Heart right ventricle (tissue), 16 donors: ENCODE results near the gene GPN1. TPM values are rescaled to one million over a fixed set of nuclear protein-coding genes. Genes with fewer than 3 reads are reported as not detected.
"Not testable (repeated sequence)": the region's sequence is repeated elsewhere in the genome, so short reads cannot be mapped to it uniquely, and the experiment has no call there.

Source experiments
- ATAC-seq, 8 donors: fragments of 200-7000 bp; cut with Tn5 transposase; one replicate each; pipeline ENCODE4 v1.9.1; 2020; ENCODE audit warnings: mild to moderate bottlenecking in 8 of 8, moderate library complexity in 8 of 8, moderate number of reproducible peaks in 1 of 8
- DNase-seq, 2 donors: peaks; one replicate each; pipeline ENCODE4 v3.0.0-alpha.2; 2020
- H3K27ac ChIP-seq, 10 donors: fragments of 200-600 bp; sonication (generic) in 2 of 10; one replicate each; pipeline versions ENCODE4 v1.5.0 to v1.8.0; 2020 to 2022; ENCODE audit warnings: mild to moderate bottlenecking in 3 of 10
- H3K27me3 ChIP-seq, 7 donors: fragments of 200-600 bp; one replicate each; pipeline ENCODE4 v1.8.0; 2021 to 2022; ENCODE audit warnings: mild to moderate bottlenecking in 2 of 7
- H3K36me3 ChIP-seq, 9 donors: fragments of 200-600 bp; sonication (generic) in 1 of 9; one replicate each; pipeline versions ENCODE4 v1.5.0 to v1.8.0; 2020 to 2022; ENCODE audit warnings: mild to moderate bottlenecking in 2 of 9
- H3K4me1 ChIP-seq, 9 donors: fragments of 200-600 bp; sonication (generic) in 1 of 9; one replicate each; pipeline versions ENCODE4 v1.5.0 to v1.8.0; 2020 to 2022; ENCODE audit warnings: mild to moderate bottlenecking in 4 of 9
- H3K4me3 ChIP-seq, 10 donors: fragments of 200-600 bp; sonication (generic) in 2 of 10; one replicate each; pipeline versions ENCODE4 v1.5.0 to v1.8.0; 2020 to 2022; ENCODE audit warnings: mild to moderate bottlenecking in 7 of 10, moderate library complexity in 2 of 10
- H3K9me3 ChIP-seq, 11 donors: fragments of 200-600 bp in 10 of 11; sonication (generic) in 2 of 11; one replicate each; pipeline versions ENCODE4 v1.5.0 to v1.8.0; 2013 to 2022; ENCODE audit warnings: mild to moderate bottlenecking in 2 of 11, control low read depth in 1 of 11, moderate library complexity in 1 of 11
- CTCF ChIP-seq, 9 donors: fragments of 200-600 bp; sonication (generic) in 2 of 9; IDR thresholded peaks; one replicate each; pipeline versions ENCODE4 v1.5.0 to v1.8.0; 2021 to 2022; ENCODE audit warnings: antibody characterized with exemption in 9 of 9, mild to moderate bottlenecking in 5 of 9, moderate library complexity in 1 of 9
- WGBS, 2 donors: extraction: QIAGEN DNeasy Blood & Tissue Kit; methylation state at CpG; one replicate each; pipeline ENCODE4 v1.1.7; 2013; ENCODE audit warnings: inconsistent platforms in 1 of 2; 5-methylcytosine and 5-hydroxymethylcytosine counted together
- intact Hi-C, 10 donors: fragments of 100-400 bp; cut with DNase I; formaldehyde crosslinking; loops; one replicate each; pipeline versions ENCODE4 v1.11.1 to v1.14.2; 2022
- polyA plus RNA-seq, 2 donors: library from polyadenylated mRNA; stranded (reverse); fragments of 200-250 nt; gene quantifications; one replicate each; pipeline ENCODE4 v1.2.3, GENCODE V29; 2013
- total RNA-seq, 10 donors: library from RNA; stranded (reverse); fragmentation: NEBNext Ultra II Directional in 3 of 10; extraction: Animal tissue kit (Norgen Biotek cat#: 25700) in 3 of 10; gene quantifications; one replicate each; pipeline versions ENCODE4 v1.2.1 to v1.2.4, GENCODE V29; 2021 to 2023
- donor health status: Arrhythmogenic right ventricular cardiomyopathy.
- donor health status: ischemic (EF 13 %, LVEDD 7.1; RV severe dilation, severe dysfunction).
- donor health status: healthy with polysubstance abuse.
- donor health status: DM: no; HTN: yes; CAD: no.
- donor health status: DM: no; HTN: no; CAD: no.
- donor health status: ischemic (EF 25% LVEDD 6.9; RV normal size, moderate dysfunction).
- donor health status: ischemic (EF 25% LVEDD 5.7; RV mildly dilated, moderate dysfunction).
- donor health status: healthy.
- donor health status: DM: yes; HTN: yes; CAD: no.
- donor health status: Ischemic cardiomyopathy.
- donor health status: ischemic (EF 35%, LVEDD 5.7; RV mildly dilated, moderate dysfunction).
- donor health status: nonischemic (EF 11% LVEDD 7.7; RV severe dilation, severe dysfunction).
- donor health status: DM: yes; HTN: yes; CAD: no.
- donor health status: PGD.
- donor health status: ischemic (EF 29% LVEDD 5.4; RV normal size, mild dysfunction).
- donor health status: nonischemic (EF 23%, LVEDD 6.1; RV moderate dilation, normal function).

GPN1 gene
- total and polyA plus RNA-seq, 12 donors, result 6.5 to 25.6 (median 19.7) TPM

GRCh38 chr2:27683390-27684071 is 54.7 kb downstream of the GPN1 start:
- Histone ChIP-seq H3K4me1 (peaks cover 0 to 22% (median 0%) of the 10 kb centered on the region in 9 donors), H3K36me3 (peaks cover 0 to 98% (median 41%) of the 10 kb centered on the region in 9 donors), H3K4me3 (no peak overlapping the region), H3K27ac (peak overlapping the region in 1 of 10 donors; percentile 55), H3K9me3 (no peaks in the 10 kb centered on the region), H3K27me3 (no peaks in the 10 kb centered on the region)
- WGBS, 2 donors, result 43 to 46% methylated on average over 9 of the region's 9 CpGs
- ATAC-seq, result peak; percentile 61 to 88 (median 80)
- TF ChIP-seq CTCF (IDR thresholded peaks at IDR 0.05), result peak; percentile 85 to 99 (median 97)
- peak; percentile 20 to 89 for DNase-seq
- intact Hi-C loops, result loop anchor here in 2 of 10 donors (2.0 to 5.0 kb wide), 2 partner anchors 764 to 767 kb away; no protein-coding TSS in a partner anchor

GRCh38 chr2:27685006-27685405 is 56.2 kb downstream of the GPN1 start:
- Histone ChIP-seq H3K27ac (peak overlapping the region in 1 of 10 donors; percentile 60), H3K36me3 (peaks cover 0 to 98% (median 38%) of the 10 kb centered on the region in 9 donors), H3K4me1 (peaks cover 0 to 22% (median 0%) of the 10 kb centered on the region in 9 donors)
- DNase-seq, ATAC-seq, H3K27me3 ChIP-seq, H3K9me3 ChIP-seq, intact Hi-C loops, H3K4me3 ChIP-seq: not testable (repeated sequence)
- 90 to 94% methylated on average over 1 of the region's 1 CpG for WGBS, 2 donors

- Histone ChIP-seq H3K27ac (peak overlapping the region in 1 of 10 donors; percentile 57), H3K9me3 (no peaks in the 10 kb centered on the region), H3K36me3 (peaks cover 0 to 98% (median 38%) of the 10 kb centered on the region in 9 donors), H3K4me1 (peaks cover 0 to 22% (median 0%) of the 10 kb centered on the region in 9 donors), H3K27me3 (no peaks in the 10 kb centered on the region), H3K4me3 (no peak overlapping the region)
- ATAC-seq, result no peak
- intact Hi-C loops, result no loop called here
- DNase-seq, result no peak
- no peak for TF ChIP-seq CTCF (IDR thresholded peaks at IDR 0.05)
- WGBS, 2 donors, result 97 to 98% methylated on average over 3 of the region's 3 CpGs
Measured at GRCh38 chr2:27685577-27685976, 56.7 kb downstream of the GPN1 start.

GRCh38 chr2:27687232-27687631 is 58.4 kb downstream of the GPN1 start:
- H3K36me3 ChIP-seq, result peaks cover 0 to 98% (median 38%) of the 10 kb centered on the region in 9 donors
- H3K27ac ChIP-seq, result no peak overlapping the region
- H3K9me3 ChIP-seq, result no peaks in the 10 kb centered on the region
- DNase-seq (no peak), ATAC-seq (no peak)
- 100% methylated on average over 1 of the region's 1 CpG for WGBS, 2 donors
- intact Hi-C loops, result no loop called here
- peaks cover 0 to 14% (median 0%) of the 10 kb centered on the region in 9 donors for H3K4me1 ChIP-seq
- H3K27me3 ChIP-seq, result no peaks in the 10 kb centered on the region
- no peak for TF ChIP-seq CTCF (IDR thresholded peaks at IDR 0.05)
- no peak overlapping the region for H3K4me3 ChIP-seq

- no peak overlapping the region for H3K4me3 ChIP-seq
- H3K9me3 ChIP-seq, result no peaks in the 10 kb centered on the region
- no peaks in the 10 kb centered on the region for H3K27me3 ChIP-seq
- no peak for DNase-seq
- no peak for ATAC-seq
- intact Hi-C loops, result no loop called here
- no peak for TF ChIP-seq CTCF (IDR thresholded peaks at IDR 0.05)
- no peak overlapping the region for H3K27ac ChIP-seq
- peaks cover 0 to 100% (median 54%) of the 10 kb centered on the region in 9 donors for H3K36me3 ChIP-seq
- 93 to 100% methylated on average over 2 of the region's 2 CpGs for WGBS, 2 donors
- no peaks in the 10 kb centered on the region for H3K4me1 ChIP-seq
Measured at GRCh38 chr2:27689424-27689823, 60.6 kb downstream of the GPN1 start.
